Measurements from ENCODE around the gene MBD4. TPM values are rescaled to one million over a fixed set of nuclear protein-coding genes. Genes with fewer than 3 reads are reported as not detected.

MBD4 gene
- total and polyA plus RNA-seq, 2 donors (not counting 1 experiment from before 2014, with no cell fraction given) = 95.7 to 140 TPM

DNA sequence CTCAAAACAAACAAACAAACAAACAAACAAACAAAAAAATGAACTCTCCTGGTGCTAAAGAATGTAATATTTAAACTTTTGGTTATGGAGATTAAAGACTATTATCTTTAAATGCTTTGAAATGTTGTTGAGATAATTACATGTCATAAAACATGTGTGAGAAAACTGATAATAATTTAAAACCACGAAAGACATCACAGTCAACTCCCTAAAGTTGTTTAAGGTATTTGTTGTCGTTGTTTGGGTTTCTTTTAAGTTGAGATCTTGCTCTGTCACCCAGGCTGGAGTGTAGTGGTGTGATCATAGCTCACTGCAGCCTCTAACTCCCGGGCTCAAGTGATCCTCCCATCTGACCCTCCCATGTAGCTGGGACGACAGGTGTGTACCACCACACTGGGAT, 23.3 kb downstream of the MBD4 start:
- no peaks in the 10 kb centered on the region for H3K27me3 ChIP-seq (replicated peaks in 1 of 4; ENCODE audit: control extremely low read depth in 1 of 4, control insufficient read depth in 3 of 4, insufficient read depth in 4 of 4, low read length in 3 of 4)
- no peak overlapping the region for H3K27ac ChIP-seq (ENCODE audit: low read length in 2 of 2)
- H3K4me1 ChIP-seq (ENCODE audit: control insufficient read depth in 2 of 2, insufficient read depth in 2 of 2, low read length in 2 of 2) = no peaks in the 10 kb centered on the region
- ChIA-PET CTCF (interaction anchor here (1.9 kb wide), 1 partner anchor 33 kb away, joined by 6 read pairs; no protein-coding TSS in a partner anchor), POLR2A (no interaction called here)
- TF ChIP-seq, protein P1, sequence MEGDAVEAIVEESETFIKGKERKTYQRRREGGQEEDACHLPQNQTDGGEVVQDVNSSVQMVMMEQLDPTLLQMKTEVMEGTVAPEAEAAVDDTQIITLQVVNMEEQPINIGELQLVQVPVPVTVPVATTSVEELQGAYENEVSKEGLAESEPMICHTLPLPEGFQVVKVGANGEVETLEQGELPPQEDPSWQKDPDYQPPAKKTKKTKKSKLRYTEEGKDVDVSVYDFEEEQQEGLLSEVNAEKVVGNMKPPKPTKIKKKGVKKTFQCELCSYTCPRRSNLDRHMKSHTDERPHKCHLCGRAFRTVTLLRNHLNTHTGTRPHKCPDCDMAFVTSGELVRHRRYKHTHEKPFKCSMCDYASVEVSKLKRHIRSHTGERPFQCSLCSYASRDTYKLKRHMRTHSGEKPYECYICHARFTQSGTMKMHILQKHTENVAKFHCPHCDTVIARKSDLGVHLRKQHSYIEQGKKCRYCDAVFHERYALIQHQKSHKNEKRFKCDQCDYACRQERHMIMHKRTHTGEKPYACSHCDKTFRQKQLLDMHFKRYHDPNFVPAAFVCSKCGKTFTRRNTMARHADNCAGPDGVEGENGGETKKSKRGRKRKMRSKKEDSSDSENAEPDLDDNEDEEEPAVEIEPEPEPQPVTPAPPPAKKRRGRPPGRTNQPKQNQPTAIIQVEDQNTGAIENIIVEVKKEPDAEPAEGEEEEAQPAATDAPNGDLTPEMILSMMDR (IDR thresholded peaks at IDR 0.05) = no peak
- no peak for TF ChIP-seq EZH2 (IDR thresholded peaks at IDR 0.05; ENCODE audit: borderline replicate concordance, insufficient read depth, low read depth, low read length, poor library complexity, severe bottlenecking)
- H3K4me2 ChIP-seq (replicated peaks; ENCODE audit: low read depth, low read length, poor library complexity, severe bottlenecking) = no peak overlapping the region
- peaks cover 4% of the 10 kb centered on the region for H3K9me3 Mint-ChIP-seq (ENCODE audit: insufficient read depth)
- intact Hi-C loops (cut with micrococcal nuclease) = no loop called here
- no peak overlapping the region for H3K4me3 ChIP-seq (ENCODE audit: control extremely low read depth in 1 of 5, extremely low read depth in 1 of 5, insufficient read depth in 1 of 5, low read depth in 2 of 5, low read length in 4 of 5)
- no peaks in the 10 kb centered on the region for H3K9me3 ChIP-seq (ENCODE audit: control extremely low read depth in 1 of 3, control insufficient read depth in 2 of 3, insufficient read depth in 1 of 3, low read length in 2 of 3)
- H3K27ac Mint-ChIP-seq = no peak overlapping the region
- ATAC-seq (ENCODE audit: low read depth) (no peak), DNase-seq (no peak)
- no peak overlapping the region for H3K9ac ChIP-seq (ENCODE audit: low read length)
- H3K4me3 Mint-ChIP-seq = no peak overlapping the region
- H3K36me3 ChIP-seq (replicated peaks in 1 of 2; ENCODE audit: control extremely low read depth in 1 of 2, control insufficient read depth in 1 of 2, extremely low read depth in 1 of 2, insufficient read depth in 2 of 2, low read length in 1 of 2) = no peaks in the 10 kb centered on the region
- H3K4me1 Mint-ChIP-seq = peaks cover 7% of the 10 kb centered on the region
- WGBS (ENCODE audit: insufficient coverage) = 100% methylated on average over 1 of the region's 4 CpGs
- no peaks in the 10 kb centered on the region for H4K20me1 ChIP-seq (ENCODE audit: control insufficient read depth, insufficient read depth, low read length, poor library complexity, severe bottlenecking)
- no peaks in the 10 kb centered on the region for H3K79me2 ChIP-seq (ENCODE audit: control insufficient read depth, insufficient read depth, low read length)
- H3K27me3 Mint-ChIP-seq = no peaks in the 10 kb centered on the region
- H2AFZ ChIP-seq (ENCODE audit: insufficient read depth, low read depth, low read length, poor library complexity, severe bottlenecking) = no peak overlapping the region

DNA sequence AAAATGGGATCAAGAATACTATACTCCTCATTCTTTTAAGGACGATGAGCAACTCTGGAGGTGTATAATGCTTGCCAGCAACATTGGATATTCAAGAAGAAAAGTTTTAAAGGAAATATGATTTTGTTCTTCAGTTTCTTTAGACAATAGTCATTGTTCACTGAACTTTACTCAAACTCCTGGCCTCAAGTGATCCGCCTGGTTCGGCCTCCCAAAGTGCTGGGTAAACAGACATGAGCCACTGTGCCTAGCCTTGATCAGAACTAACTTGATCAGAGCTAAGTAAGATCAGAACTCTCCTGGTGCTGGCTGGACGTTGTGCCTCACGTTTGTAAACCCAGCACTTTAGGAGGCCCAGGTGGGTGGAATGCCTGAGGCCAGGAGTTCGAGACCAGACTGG, 23.9 kb downstream of the MBD4 start:
- ATAC-seq (ENCODE audit: low read depth) = no peak
- TF ChIP-seq, protein P1 (IDR thresholded peaks at IDR 0.05) = no peak
- TF ChIP-seq EZH2 (IDR thresholded peaks at IDR 0.05; ENCODE audit: borderline replicate concordance, insufficient read depth, low read depth, low read length, poor library complexity, severe bottlenecking) = no peak
- ChIA-PET CTCF (no interaction called here), POLR2A (no interaction called here)
- H3K9me3 Mint-ChIP-seq (ENCODE audit: insufficient read depth) = peaks cover under 1% of the 10 kb centered on the region
- Histone ChIP-seq H3K9ac (ENCODE audit: low read length) (no peak overlapping the region), H3K4me1 (ENCODE audit: control insufficient read depth in 2 of 2, insufficient read depth in 2 of 2, low read length in 2 of 2) (no peaks in the 10 kb centered on the region), H3K27ac (ENCODE audit: low read length in 2 of 2) (no peak overlapping the region), H4K20me1 (ENCODE audit: control insufficient read depth, insufficient read depth, low read length, poor library complexity, severe bottlenecking) (no peaks in the 10 kb centered on the region), H3K4me2 (replicated peaks; ENCODE audit: low read depth, low read length, poor library complexity, severe bottlenecking) (no peak overlapping the region), H3K79me2 (ENCODE audit: control insufficient read depth, insufficient read depth, low read length) (no peaks in the 10 kb centered on the region), H3K9me3 (ENCODE audit: control extremely low read depth in 1 of 3, control insufficient read depth in 2 of 3, insufficient read depth in 1 of 3, low read length in 2 of 3) (peaks cover 0 to 4% (median 0%) of the 10 kb centered on the region in 3 donors), H3K36me3 (replicated peaks in 1 of 2; ENCODE audit: control extremely low read depth in 1 of 2, control insufficient read depth in 1 of 2, extremely low read depth in 1 of 2, insufficient read depth in 2 of 2, low read length in 1 of 2) (no peaks in the 10 kb centered on the region), H3K27me3 (replicated peaks in 1 of 4; ENCODE audit: control extremely low read depth in 1 of 4, control insufficient read depth in 3 of 4, insufficient read depth in 4 of 4, low read length in 3 of 4) (no peaks in the 10 kb centered on the region), H2AFZ (ENCODE audit: insufficient read depth, low read depth, low read length, poor library complexity, severe bottlenecking) (no peak overlapping the region), H3K4me3 (ENCODE audit: control extremely low read depth in 1 of 5, extremely low read depth in 1 of 5, insufficient read depth in 1 of 5, low read depth in 2 of 5, low read length in 4 of 5) (no peak overlapping the region)
- intact Hi-C loops (cut with micrococcal nuclease) = no loop called here
- H3K27me3 Mint-ChIP-seq = no peaks in the 10 kb centered on the region
- peaks cover 7% of the 10 kb centered on the region for H3K4me1 Mint-ChIP-seq
- 90% methylated on average over 5 of the region's 6 CpGs for WGBS (ENCODE audit: insufficient coverage)
- no peak overlapping the region for H3K4me3 Mint-ChIP-seq
- H3K27ac Mint-ChIP-seq = no peak overlapping the region
- DNase-seq = no peak
